ENCODE measurements around the gene RUNX1.
A peak's percentile ranks its signal among the peaks of the same experiment; 100 is the strongest.
"Not testable (repeated sequence)": the region's sequence is repeated elsewhere in the genome, so short reads cannot be mapped to it uniquely, and the experiment has no call there.

Gene RUNX1

GRCh38 chr21:35002879-35003722, 46.0 kb downstream of the RUNX1 start:
- peaks cover 97% of the 10 kb centered on the region for H3K4me1 Mint-ChIP-seq
- DNase-seq: no peak
- no peak overlapping the region for H3K4me3 Mint-ChIP-seq
- H3K9me3 Mint-ChIP-seq: no peaks in the 10 kb centered on the region
- H3K27ac Mint-ChIP-seq: no peak overlapping the region
- no peak for ATAC-seq
- H3K27me3 Mint-ChIP-seq: no peaks in the 10 kb centered on the region

- Mint-ChIP-seq H3K4me1 (peaks cover 96% of the 10 kb centered on the region), H3K4me3 (peak overlapping the region; percentile 49 to 51), H3K27ac (peak overlapping the region; percentile 48 to 59), H3K9me3 (no peaks in the 10 kb centered on the region), H3K27me3 (no peaks in the 10 kb centered on the region)
- ATAC-seq (no peak), DNase-seq (no peak)
Observed at GRCh38 chr21:34999397-34999941, 49.6 kb downstream of the RUNX1 start.

- no peaks in the 10 kb centered on the region for H3K27me3 Mint-ChIP-seq
- ATAC-seq (no peak), DNase-seq (no peak)
- H3K4me1 Mint-ChIP-seq: peaks cover 84% of the 10 kb centered on the region
- H3K4me3 Mint-ChIP-seq: peak overlapping the region in 1 of 2 donors; percentile 21
- peak overlapping the region in 1 of 2 donors; percentile 79 for H3K27ac Mint-ChIP-seq
- H3K9me3 Mint-ChIP-seq: no peaks in the 10 kb centered on the region
Observed at GRCh38 chr21:34998176-34998575, 50.9 kb downstream of the RUNX1 start.

GRCh38 chr21:34997294-34997693, 51.8 kb downstream of the RUNX1 start:
- Mint-ChIP-seq H3K4me3 (peak overlapping the region in 1 of 2 donors; percentile 14), H3K9me3 (no peaks in the 10 kb centered on the region), H3K4me1 (peaks cover 75% of the 10 kb centered on the region), H3K27ac (no peak overlapping the region), H3K27me3 (no peaks in the 10 kb centered on the region)
- DNase-seq (no peak), ATAC-seq (no peak)

GRCh38 chr21:34996304-34997101, 52.6 kb downstream of the RUNX1 start:
- Mint-ChIP-seq H3K9me3 (no peaks in the 10 kb centered on the region), H3K4me1 (peaks cover 68% of the 10 kb centered on the region), H3K27ac (peak overlapping the region; percentile 13 to 21), H3K27me3 (no peaks in the 10 kb centered on the region), H3K4me3 (peak overlapping the region; percentile 61 to 62)
- DNase-seq (no peak), ATAC-seq (no peak)

- Mint-ChIP-seq H3K27ac (peak overlapping the region in 1 of 2 donors; percentile 13), H3K4me3 (peak overlapping the region; percentile 61 to 62), H3K27me3 (no peaks in the 10 kb centered on the region), H3K9me3 (no peaks in the 10 kb centered on the region), H3K4me1 (peaks cover 63% of the 10 kb centered on the region)
- ATAC-seq: no peak
- no peak for DNase-seq
Observed at GRCh38 chr21:34995979-34996303, 53.2 kb downstream of the RUNX1 start.

- H3K27me3 Mint-ChIP-seq: no peaks in the 10 kb centered on the region
- no peak overlapping the region for H3K4me3 Mint-ChIP-seq
- DNase-seq (no peak), ATAC-seq (peak; percentile 18)
- H3K4me1 Mint-ChIP-seq: peaks cover 54% of the 10 kb centered on the region
- no peak overlapping the region for H3K27ac Mint-ChIP-seq
- no peaks in the 10 kb centered on the region for H3K9me3 Mint-ChIP-seq
Observed at GRCh38 chr21:34994766-34995631, 54.1 kb downstream of the RUNX1 start.

GRCh38 chr21:34993521-34993921, 55.6 kb downstream of the RUNX1 start:
- not testable (repeated sequence) for H3K4me3 Mint-ChIP-seq, DNase-seq, H3K9me3 Mint-ChIP-seq, H3K27me3 Mint-ChIP-seq, ATAC-seq, H3K27ac Mint-ChIP-seq
- H3K4me1 Mint-ChIP-seq: peaks cover 39% of the 10 kb centered on the region

- Mint-ChIP-seq H3K4me3 (no peak overlapping the region), H3K9me3 (no peaks in the 10 kb centered on the region), H3K27ac (peak overlapping the region in 1 of 2 donors; percentile 30), H3K27me3 (no peaks in the 10 kb centered on the region), H3K4me1 (peaks cover 33% of the 10 kb centered on the region)
- ATAC-seq (no peak), DNase-seq (no peak)
Observed at GRCh38 chr21:34992736-34993398, 56.2 kb downstream of the RUNX1 start.

GRCh38 chr21:34992180-34992579, 56.9 kb downstream of the RUNX1 start:
- ATAC-seq (no peak), DNase-seq (no peak)
- Mint-ChIP-seq H3K27me3 (no peaks in the 10 kb centered on the region), H3K4me3 (no peak overlapping the region), H3K9me3 (no peaks in the 10 kb centered on the region), H3K27ac (no peak overlapping the region), H3K4me1 (peaks cover 26% of the 10 kb centered on the region)

GRCh38 chr21:34991366-34991957, 57.6 kb downstream of the RUNX1 start:
- Mint-ChIP-seq H3K4me1 (peaks cover 19% of the 10 kb centered on the region), H3K27me3 (no peaks in the 10 kb centered on the region), H3K4me3 (no peak overlapping the region), H3K27ac (no peak overlapping the region), H3K9me3 (no peaks in the 10 kb centered on the region)
- no peak for DNase-seq
- no peak for ATAC-seq

- no peak overlapping the region for H3K4me3 Mint-ChIP-seq
- no peaks in the 10 kb centered on the region for H3K27me3 Mint-ChIP-seq
- DNase-seq: no peak
- H3K27ac Mint-ChIP-seq: no peak overlapping the region
- no peaks in the 10 kb centered on the region for H3K9me3 Mint-ChIP-seq
- no peak for ATAC-seq
- H3K4me1 Mint-ChIP-seq: peaks cover 13% of the 10 kb centered on the region
Observed at GRCh38 chr21:34990842-34991241, 58.3 kb downstream of the RUNX1 start.

GRCh38 chr21:34989337-34990151, 59.6 kb downstream of the RUNX1 start:
- Mint-ChIP-seq H3K9me3 (no peaks in the 10 kb centered on the region), H3K27me3 (no peaks in the 10 kb centered on the region), H3K27ac (peak overlapping the region; percentile 44 to 83), H3K4me1 (peaks cover 9% of the 10 kb centered on the region), H3K4me3 (peak overlapping the region; percentile 46 to 67)
- DNase-seq: peak; percentile 54 to 74
- peak; percentile 85 for ATAC-seq

- H3K27ac Mint-ChIP-seq: no peak overlapping the region
- no peaks in the 10 kb centered on the region for H3K27me3 Mint-ChIP-seq
- H3K4me3 Mint-ChIP-seq: peak overlapping the region in 1 of 2 donors; percentile 67
- DNase-seq: no peak
- ATAC-seq: no peak
- no peaks in the 10 kb centered on the region for H3K9me3 Mint-ChIP-seq
- peaks cover 18% of the 10 kb centered on the region for H3K4me1 Mint-ChIP-seq
Observed at GRCh38 chr21:34988625-34989024, 60.5 kb downstream of the RUNX1 start.
